Fibroblast of skin of left quadriceps (primary cell): ENCODE results near the gene CRADD.

Experiments used
- DNase-seq, 2 experiments: peaks; one replicate each; pipeline ENCODE4 v3.0.0-alpha.2; 2013; ENCODE audit warnings: low read depth in 2 of 2

CRADD gene

DNA sequence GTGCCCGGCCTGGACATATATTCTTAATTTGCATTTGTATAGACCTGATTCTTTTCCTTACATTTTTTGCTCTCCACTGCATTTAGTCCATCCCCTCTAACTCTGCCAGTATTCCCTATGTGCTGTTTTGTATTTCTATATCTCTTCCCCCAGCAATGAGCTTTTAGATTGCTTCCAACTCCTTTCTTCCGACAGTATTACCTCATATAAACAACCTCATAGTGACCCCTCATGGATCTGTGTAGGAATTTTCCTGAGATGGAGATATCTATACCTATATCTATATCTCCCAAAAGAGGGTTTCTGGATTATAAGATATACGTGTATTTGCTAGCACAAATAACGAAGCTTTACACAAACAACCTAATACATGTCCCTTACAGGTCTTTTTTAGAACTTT, 161.9 kb downstream of the CRADD start:
- no peak for DNase-seq

DNA sequence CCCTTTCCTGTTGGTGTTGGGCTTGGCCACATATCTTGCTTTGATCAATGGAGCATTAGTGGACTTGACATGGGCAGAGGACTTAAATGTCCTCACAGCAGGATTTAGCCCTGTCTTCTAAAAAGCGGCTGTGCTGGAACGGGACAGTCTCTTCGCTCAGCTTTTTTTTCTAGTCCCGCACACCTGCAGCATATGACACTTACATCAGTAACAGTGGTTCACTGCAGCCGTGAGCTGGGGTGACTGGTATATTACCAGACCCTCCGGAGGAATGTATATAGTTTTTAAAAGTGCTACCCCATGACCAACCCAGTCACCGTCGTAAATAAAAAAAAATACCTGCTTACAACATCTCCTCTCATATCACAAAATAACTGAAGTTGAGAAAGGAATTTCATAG, 164.5 kb downstream of the CRADD start:
- DNase-seq: no peak

DNA sequence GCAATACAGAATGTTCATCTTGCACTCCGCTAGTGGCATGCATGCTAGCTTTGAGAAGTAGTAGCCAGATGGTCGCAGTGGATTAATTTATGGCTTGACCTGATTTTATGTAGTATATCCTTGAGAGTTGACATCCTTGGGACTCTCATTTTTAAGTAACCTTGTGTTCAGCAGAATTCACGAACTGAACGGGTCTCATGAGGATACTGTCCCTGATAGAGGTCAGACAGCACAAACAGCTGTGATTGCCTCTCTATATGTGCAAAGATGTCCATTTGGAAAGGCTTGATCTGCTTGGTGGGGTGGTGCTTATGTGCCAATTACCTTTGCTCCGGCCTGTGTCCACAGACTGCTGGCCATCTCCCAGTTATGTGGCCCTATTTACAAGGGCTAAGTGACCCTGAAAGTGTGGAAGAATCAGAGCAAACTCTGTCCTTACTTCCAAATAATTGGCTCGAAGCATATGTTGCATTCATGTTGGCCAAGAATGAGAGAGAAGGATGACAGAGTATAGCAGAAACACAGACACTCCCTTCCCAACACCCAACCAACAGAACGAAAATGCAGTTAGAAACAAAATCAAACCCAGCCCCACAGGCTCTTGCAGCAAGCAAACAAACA, 167.1 kb downstream of the CRADD start:
- DNase-seq: no peak

DNA sequence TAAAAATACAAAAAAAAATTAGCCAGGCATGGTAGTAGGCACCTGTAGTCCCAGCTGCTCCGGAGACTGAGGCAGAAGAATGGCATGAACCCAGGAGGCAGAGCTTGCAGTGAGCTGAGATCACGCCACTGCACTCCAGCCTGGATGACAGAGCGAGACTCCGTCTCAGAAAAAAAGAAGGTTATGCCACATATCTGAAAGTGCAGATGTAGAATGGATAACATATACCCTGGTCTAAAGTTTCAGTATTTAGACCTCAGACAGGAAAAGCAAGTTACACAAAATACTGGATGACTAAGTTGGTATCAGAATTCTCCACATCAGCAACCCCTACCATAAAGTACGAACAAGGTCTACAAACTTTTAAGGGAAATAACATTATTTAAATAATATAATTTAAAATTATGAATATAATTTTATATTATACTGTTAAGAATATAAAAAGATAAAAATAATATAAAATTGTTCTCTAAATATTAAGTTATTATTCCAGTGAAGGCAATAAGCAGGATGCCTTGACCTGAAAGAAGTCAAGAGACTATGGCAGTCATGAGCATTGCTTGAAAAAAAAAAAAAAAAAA, 169.9 kb downstream of the CRADD start:
- no peak for DNase-seq

DNA sequence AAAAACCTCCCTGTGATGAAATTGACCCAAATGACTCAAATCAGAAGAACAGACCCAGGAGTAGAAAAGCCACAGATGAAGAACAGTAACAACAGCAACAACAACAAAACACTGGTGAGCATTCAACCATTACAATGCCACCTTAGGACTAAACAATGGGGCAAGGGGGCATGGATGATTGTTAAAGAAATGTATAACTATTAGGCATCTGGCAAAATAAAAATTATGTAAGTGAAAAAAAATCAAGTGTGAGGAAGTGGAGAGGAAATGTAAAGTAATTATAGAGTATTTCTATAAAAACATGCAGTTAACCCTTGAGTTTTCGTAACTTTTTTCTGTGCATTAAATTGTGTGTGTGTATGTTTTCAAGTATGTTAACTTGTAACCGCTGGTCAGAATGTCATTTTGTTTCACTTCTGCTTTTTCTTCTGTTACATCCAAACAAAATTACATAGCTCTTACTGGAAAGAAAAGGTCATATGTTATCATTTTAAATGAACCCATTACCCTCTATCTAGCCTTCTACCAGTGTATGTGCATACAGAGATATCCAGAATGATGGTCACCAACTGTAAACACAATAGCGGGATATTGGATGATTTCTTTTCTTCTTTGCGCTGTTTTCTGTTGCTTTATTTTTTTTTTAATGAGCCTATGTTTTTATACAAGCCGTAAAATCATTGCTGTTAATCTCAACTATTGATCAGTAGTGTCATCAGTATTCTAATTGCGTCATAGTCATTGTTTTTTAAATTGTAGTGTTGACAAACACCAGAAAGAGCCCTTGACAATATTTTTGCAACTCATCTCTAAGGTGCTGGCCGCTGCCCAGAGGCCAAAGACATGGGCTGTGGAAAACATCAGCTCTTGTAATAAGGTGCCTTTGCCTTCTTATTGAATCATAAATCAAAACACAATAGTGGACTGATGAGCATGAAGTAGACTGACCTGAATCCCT, 170.6 kb downstream of the CRADD start:
- no peak for DNase-seq

DNA sequence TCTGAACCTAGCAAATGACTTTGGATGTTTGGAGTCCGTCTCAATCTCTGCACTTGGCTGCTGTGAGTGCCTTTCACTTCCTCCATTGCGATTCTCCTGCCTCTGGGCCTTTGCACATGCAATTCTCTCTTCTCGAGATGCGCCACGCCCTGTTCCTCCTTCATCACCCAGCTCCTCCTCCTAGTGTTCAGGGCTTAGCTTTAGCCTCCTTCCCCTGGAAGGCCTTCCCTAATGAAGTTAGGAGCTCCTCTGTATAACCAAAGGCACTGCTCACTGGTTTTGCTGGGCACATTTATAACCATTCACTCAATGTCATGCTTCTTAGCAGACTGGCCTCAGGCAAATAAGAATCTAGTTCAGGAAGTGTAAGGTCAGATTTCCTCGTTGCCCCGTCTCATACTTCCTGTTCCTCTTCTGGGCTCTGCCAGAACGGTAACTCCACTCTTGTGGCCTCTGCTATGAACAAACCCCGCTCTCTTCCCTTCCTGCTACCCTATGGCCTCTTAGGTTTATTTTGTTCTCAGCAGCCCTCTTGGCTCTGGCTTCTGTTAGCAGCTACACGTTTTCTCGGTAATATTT, 171.4 kb downstream of the CRADD start:
- no peak for DNase-seq

DNA sequence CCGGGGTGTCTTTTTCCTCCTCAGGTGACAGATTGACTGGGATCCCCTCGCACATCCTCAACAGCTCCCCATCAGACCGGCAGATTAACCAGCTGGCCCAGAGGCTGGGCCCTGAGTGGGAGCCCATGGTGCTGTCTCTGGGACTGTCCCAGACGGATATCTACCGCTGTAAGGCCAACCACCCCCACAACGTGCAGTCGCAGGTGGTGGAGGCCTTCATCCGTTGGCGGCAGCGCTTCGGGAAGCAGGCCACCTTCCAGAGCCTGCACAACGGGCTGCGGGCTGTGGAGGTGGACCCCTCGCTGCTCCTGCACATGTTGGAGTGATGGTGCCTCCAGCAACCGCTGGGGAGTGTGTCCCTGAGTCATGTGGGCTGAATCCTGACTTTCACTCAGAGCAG, 172.8 kb downstream of the CRADD start:
- no peak for DNase-seq

DNA sequence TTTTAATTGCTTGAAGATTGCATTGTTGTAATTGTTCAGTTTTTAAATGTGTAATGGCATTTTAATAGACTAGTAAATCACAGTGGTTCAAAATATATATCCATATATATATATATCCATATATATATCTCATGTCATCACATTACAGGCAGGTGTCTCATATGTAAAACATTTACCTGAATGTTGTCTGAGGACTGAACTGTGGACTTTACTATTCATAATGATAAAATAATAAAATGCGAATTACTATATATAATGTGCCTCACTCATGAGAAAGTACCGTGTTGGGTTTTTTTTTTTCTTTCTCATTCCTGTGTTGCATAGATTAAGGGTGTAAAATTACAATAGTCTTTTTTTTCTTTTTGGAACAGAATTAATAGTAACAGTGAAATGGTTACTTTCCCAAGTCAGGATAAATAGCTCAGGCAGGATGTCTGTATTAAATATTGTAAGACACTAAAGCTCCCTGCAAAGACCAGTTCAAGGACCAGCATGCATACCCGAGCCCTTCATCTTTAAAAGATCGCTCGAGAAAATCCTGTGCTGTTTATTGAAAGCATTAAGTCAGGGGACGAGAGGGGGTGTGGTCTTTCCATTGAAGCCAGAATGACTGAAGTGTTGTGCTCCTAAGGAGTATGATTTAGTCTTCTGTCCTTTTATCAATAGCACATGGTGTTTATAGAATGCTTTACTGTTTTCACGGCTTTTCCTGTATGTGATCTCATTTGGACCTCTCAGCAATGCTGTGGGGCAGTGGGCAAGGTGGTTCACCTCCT, 173.5 kb downstream of the CRADD start:
- no peak for DNase-seq

DNA sequence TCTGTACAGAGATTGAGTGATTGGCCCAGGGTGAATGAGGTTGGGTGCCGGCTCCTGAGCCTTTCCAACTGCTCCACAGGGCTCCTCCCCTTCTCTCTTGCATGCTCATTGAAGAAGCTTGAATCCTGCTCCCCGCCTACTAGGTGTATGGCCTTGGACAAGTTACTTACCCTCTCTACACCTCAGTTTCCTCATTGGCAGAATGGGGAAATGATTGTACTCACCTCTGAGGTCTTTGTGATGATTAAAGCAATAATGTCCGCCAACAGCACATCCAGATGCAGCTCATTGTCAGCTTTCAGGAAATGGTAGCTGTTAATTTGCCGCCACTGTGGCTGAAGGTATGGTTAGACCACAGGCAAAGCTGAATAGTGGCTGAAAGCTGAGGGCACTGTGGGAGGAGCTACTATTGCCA, 174.1 kb downstream of the CRADD start:
- no peak for DNase-seq

DNA sequence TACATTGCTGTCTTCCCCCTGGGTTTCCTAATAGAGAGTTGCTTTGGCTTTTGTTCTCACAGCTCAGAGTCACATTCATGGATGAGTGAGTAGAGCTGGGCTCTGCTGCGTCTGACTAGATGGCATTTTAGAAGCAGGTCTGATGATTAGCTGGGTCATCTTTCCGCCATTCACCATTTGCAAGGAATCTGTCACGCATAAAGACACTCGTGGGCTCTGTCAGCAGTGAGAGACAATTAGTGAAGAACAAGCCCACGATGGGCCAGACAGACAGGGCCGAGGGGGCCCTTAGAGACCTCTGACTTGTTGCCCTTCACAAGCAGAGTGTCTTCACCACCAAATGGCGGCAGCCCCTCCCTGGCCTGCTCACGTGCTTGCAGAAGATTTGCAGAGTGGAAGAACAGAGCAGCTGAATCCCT, 175.0 kb downstream of the CRADD start:
- DNase-seq: no peak

DNA sequence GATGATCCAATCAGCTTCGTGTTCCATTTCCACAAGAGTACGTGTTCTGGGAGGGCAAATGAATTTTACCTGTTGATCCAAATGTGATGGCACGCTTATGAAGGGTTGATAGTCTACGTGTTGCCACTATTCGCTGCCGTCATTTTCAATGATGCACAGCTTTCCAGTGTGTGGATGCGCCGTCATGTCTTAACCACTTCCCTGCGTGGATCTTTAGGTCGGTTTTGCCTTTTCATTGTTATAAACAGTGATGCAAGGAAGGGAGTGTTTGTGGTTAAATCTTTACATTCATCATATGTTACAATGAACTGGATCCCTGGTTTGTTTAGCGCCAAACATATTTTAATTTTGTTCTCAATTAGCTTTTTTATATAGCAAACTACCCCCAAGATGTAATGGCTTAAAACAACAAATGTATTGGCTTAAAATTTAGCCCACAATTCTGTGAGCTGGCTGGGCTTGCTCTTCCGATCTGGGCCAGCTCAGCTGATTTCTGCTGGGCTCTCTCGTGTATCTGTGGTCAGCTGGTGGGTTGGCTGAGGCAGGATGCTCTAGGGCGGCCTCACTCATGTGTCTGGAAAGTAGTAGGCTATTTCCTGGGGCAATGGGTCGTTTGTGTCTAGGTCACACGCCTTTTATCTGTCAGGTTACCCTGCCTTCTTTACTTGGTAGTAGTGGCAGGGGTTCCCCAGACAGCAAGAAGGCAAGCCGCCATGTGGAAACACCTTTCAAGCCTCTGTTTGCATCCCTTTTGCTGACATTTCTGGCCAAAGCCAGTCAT, 176.7 kb downstream of the CRADD start:
- no peak for DNase-seq

DNA sequence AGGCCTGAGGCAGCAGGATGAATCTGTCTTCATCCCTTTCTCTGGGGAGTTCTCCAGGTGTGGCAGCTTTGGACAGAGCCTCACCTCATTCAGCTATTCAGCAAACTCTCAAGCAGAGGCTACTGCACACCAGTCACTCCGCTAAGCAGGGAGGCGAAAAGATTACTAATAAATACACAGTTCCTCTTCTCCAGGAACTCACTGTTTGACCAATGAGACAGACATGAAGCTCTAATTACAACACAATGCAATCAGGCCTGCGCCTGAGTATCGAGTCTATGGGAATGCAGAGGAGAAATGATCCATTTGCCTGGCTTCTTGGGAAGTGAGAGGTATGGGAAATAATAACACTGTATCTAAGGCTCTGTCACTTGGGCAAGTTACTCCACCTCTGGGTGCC, 178.1 kb downstream of the CRADD start:
- DNase-seq: no peak

DNA sequence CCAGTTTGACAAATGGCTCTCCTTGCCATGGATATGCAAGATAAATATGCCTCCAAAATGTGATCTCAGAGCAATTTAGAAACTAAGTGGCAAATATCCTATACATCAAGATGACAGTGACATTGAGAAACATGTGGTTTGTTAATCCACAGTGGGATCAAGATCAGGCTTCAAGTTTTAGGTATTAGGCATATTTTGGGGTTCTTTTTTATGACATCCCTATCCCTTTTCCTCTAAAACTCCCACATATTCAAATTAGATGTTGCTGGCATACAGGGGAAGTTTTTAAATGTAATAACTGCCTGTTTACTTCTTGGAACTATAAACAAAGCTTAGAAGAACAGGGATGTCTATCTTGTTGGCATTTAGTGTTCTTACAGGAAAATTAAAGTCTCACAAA, 179.4 kb downstream of the CRADD start:
- no peak for DNase-seq

DNA sequence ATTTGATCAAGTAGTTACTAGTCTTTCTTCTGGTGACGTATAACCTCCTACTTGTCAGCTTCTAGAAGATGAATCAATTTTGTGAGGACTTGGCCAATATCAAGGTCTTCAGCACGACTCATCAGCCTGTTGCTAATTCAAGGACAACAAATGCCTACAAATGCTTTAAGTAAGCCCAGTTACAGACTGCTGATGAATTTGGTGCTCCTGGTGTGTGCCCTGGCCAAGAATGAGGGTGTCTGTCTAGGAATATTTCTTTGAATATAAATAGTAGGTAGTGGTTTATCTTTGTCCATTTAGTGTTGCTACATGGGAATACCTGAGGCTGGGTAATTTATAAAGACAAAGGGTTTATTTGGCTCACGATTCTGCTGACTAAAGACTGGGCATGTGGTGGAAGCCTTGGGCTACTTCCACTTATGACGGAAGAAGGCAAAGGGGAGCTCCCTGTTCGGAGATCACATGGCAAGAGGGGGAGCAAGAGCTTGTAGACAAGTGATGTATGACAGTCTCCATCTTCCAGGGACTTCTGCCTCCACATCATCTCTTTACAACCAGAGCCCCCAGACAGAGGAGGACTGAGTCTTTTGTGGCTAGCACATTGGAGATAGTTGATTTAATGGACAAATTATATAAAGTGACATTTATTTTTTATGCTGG, 180.2 kb downstream of the CRADD start:
- DNase-seq: peak; percentile 35 to 43

DNA sequence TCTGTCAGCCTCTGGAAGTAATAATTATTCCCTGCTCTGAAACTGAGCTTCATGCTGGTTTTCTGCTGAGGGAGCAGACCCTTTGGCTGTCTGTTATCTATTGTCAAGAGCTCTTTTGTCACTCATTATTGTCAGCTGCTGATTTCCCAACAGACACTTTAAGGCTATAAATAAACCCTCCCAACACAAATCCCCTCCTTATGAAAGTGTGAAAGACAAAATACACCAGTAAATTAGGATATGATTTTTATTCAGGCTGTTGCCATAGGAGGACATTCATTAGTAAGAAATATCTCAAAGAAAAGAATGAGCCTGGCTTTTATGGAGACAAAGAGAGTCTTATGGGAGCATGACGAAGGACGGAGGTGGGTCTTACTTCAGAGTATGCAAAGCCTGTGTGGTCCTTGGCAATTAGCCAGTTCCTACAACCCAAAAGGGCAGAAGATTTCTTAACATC, 180.8 kb downstream of the CRADD start:
- DNase-seq: no peak

DNA sequence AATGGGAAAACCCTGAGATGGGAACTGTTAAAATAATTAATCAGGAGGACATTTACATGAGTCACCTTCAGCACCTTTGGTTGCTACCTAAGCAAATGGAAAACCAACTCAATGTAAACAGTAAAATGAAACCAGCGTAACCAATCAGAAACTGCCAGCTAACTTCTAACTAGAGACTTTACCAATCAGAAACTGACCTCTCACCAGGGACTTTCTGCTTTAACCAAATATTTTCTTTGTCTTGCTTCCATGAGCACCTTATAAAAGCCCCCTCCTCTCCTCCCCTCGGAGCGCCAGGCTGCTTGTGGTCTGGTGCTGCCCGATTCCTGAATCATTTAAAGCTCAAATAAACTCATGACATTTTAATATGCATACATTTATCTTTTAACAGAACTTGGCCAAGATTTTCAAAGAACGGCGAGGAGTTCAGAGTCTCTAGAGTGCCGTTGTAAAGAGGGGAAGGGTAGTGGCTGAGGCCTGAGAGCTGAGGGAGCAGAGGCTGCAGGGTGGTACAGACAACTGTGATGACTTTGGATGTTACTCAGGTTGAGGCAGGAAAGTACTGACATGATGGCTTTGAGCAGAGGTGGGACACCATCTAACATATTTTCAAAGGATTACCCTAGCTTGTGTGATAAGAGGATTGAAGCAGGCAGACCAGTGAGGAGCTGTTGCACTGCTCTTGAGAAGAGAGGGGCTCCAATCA, 183.6 kb downstream of the CRADD start:
- no peak for DNase-seq

DNA sequence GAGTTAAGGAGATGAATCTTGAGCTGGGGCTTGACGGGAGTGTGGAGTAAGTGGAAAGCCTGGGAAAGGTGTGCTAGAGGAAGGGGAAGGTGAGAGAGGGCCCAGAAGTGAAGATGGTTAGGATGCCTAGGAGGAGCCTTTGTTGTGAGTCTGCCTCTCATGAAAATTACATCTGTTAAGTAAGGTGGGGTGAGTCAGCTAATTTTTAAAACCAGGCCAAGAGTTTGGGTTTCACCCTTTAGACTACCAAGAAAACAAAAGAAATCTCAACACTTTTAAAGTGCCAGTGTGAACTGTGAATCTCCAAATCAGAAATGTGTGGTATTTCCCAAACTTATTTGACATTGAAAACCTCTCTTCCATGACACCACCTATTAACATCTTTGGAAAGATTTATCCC, 185.2 kb downstream of the CRADD start:
- DNase-seq: no peak

DNA sequence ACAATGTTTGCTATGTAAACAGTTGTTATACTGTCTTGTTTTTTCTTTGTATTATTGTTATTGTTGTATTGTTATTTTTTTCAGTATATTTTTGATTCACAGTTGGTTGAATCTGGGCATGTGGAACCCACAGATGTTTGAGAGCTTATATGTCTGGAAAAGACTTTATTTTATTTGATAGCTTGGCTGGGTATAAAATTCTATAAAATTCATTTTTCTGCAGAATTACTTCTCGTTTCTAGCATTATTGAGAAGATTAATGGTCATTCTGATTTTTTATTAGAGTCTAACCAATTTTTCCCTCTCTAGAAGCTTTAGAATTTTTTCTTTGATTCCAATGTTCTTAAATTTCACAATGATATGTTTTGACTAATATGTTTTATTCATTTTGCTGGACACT, 188.6 kb downstream of the CRADD start:
- no peak for DNase-seq

DNA sequence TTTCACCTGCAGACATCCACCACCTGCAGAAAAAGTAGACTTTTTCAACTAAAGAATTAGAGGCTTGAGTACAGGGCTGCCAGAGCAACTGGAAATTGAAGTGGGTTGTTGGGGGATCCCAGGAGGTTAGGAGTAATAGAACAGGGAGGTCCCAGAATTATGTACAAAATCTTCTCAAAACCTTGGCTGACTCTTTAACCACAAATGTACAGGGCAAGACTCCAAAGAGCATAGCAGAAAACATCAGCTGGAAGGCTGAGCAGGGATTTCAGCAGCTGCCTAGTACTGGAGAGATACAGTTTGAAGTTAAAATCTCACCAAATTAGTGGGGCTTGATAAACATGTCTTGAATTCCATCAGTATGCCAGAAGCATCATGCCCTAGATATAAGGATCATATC, 191.6 kb downstream of the CRADD start:
- peak; percentile 46 to 51 for DNase-seq
